CD1c-positive myeloid dendritic cell (primary cell): Measurements from ENCODE around the gene TNFRSF4.

ENCODE experiments used
- DNase-seq: peaks from one replicate; pipeline ENCODE4 v3.0.0-alpha.2; 2016; ENCODE audit errors: extremely low spot score

The TNFRSF4 gene

GRCh38 chr1:1217621-1218523 lies 3.9 kb upstream of the TNFRSF4 start:
- DNase-seq = peak; percentile 19

- no peak for DNase-seq
Observed at GRCh38 chr1:1216770-1217620, 3.0 kb upstream of the TNFRSF4 start.

GRCh38 chr1:1215881-1216605 lies 2.1 kb upstream of the TNFRSF4 start:
- DNase-seq = no peak

GRCh38 chr1:1215080-1215676 lies 1.2 kb upstream of the TNFRSF4 start:
- no peak for DNase-seq

GRCh38 chr1:1212780-1213344 lies 1.1 kb downstream of the TNFRSF4 start:
- peak; percentile 48 for DNase-seq

- no peak for DNase-seq
Observed at GRCh38 chr1:1211541-1212441, 2.2 kb downstream of the TNFRSF4 start.

- DNase-seq = no peak
Observed at GRCh38 chr1:1210726-1211540, 3.0 kb downstream of the TNFRSF4 start.

GRCh38 chr1:1208713-1209433 lies 5.1 kb downstream of the TNFRSF4 start:
- DNase-seq = peak; percentile 60

GRCh38 chr1:1207571-1207892 lies 6.4 kb downstream of the TNFRSF4 start:
- DNase-seq = no peak

GRCh38 chr1:1206966-1207531 lies 6.9 kb downstream of the TNFRSF4 start:
- DNase-seq = no peak

GRCh38 chr1:1206376-1206965 lies 7.5 kb downstream of the TNFRSF4 start, which contains the start of gene TNFRSF18:
Gene TNFRSF18 (minus strand): TSS chr1:1206592. CDS start chr1:1206571, 21 bp downstream.
- no peak for DNase-seq

- no peak for DNase-seq
Observed at GRCh38 chr1:1205769-1206375, 8.1 kb downstream of the TNFRSF4 start.

GRCh38 chr1:1204998-1205768 lies 8.8 kb downstream of the TNFRSF4 start:
- no peak for DNase-seq

- DNase-seq = no peak
Observed at GRCh38 chr1:1204425-1204920, 9.5 kb downstream of the TNFRSF4 start.

- DNase-seq = no peak
Observed at GRCh38 chr1:1203561-1204424, 10.2 kb downstream of the TNFRSF4 start.
